ENCODE data around the gene MON1A. TPM values are rescaled to one million over a fixed set of nuclear protein-coding genes. Genes with fewer than 3 reads are reported as not detected.
A peak's percentile ranks its signal among the peaks of the same experiment; 100 is the strongest.

The MON1A gene
- total RNA-seq, 1 donor from 2014 or later, result 12.4 TPM

DNA sequence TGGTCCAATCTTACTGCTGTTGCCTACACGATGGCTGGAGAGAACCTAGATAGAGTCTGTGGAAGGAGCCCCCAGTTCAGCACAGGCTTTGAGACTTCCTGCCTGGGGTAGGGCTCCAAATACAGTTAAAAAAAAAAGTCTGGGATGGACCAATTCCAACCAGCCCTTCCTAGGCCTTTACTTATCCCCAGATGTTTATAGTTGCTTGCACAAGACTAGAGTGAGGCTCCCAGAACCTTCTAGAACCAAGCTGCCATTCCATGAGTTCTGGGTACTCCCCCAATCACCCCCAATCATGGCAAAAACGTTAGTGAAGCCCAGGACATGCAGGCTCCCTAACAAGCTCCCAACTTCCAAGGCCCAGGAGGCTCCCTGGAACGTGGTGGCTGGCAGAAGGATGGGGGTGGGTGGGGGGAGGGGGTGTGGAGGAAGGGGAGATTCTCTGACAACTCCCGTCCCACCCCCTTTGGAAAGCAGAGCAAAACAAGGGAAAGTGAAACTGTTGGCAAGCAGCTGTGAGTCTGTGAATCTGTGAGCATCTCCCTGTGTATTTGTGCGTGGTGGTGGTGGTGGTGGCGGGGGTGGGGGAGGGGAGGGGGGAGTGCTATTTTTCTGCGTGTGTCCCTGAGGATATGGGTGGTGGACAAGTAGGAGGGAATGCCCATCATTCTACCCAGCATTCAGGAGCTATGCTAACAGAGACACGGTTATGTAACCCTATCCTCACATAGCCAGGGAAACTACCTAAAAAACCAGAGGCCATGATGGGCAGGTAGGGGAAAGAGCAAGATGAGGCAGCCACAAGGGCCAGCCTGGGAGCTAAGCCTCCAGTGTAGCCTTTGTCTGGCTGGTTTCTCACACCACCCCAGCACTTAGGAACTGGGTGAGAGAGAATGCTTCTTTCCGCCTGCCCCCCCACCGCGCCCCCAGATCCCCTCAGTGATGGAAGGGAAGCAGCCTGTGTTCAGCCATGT lies 28.0 kb downstream of the MON1A start:
- Histone ChIP-seq H3K4me2 (ENCODE audit: low read length) (no peak overlapping the region), H4K20me1 (ENCODE audit: insufficient read depth, low read length) (no peaks in the 10 kb centered on the region), H3K4me1 (ENCODE audit: insufficient read depth, low read length) (peaks cover 15% of the 10 kb centered on the region), H3K9me3 (ENCODE audit: insufficient read depth, low read depth, low read length) (no peaks in the 10 kb centered on the region), H3K36me3 (ENCODE audit: insufficient read depth, low read length) (no peaks in the 10 kb centered on the region), H3K9ac (ENCODE audit: low read length) (no peak overlapping the region), H3K4me3 (ENCODE audit: insufficient read depth, low read depth, low read length) (no peak overlapping the region), H3K79me2 (ENCODE audit: insufficient read depth, low read length) (no peaks in the 10 kb centered on the region), H3K27ac (ENCODE audit: low read depth, low read length) (no peak overlapping the region), H2AFZ (ENCODE audit: low read depth, low read length) (no peak overlapping the region), H3K27me3 (ENCODE audit: insufficient read depth, low read length) (no peaks in the 10 kb centered on the region)
- peaks cover 3% of the 10 kb centered on the region for H3K9me3 Mint-ChIP-seq (ENCODE audit: unreplicated experiment)
- FAIRE-seq (no peak), DNase-seq (ENCODE audit: low read depth) (no peak)
- TF ChIP-seq, protein P1, sequence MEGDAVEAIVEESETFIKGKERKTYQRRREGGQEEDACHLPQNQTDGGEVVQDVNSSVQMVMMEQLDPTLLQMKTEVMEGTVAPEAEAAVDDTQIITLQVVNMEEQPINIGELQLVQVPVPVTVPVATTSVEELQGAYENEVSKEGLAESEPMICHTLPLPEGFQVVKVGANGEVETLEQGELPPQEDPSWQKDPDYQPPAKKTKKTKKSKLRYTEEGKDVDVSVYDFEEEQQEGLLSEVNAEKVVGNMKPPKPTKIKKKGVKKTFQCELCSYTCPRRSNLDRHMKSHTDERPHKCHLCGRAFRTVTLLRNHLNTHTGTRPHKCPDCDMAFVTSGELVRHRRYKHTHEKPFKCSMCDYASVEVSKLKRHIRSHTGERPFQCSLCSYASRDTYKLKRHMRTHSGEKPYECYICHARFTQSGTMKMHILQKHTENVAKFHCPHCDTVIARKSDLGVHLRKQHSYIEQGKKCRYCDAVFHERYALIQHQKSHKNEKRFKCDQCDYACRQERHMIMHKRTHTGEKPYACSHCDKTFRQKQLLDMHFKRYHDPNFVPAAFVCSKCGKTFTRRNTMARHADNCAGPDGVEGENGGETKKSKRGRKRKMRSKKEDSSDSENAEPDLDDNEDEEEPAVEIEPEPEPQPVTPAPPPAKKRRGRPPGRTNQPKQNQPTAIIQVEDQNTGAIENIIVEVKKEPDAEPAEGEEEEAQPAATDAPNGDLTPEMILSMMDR (IDR thresholded peaks at IDR 0.05; ENCODE audit: insufficient read depth, low read depth, low read length), result no peak
- TF ChIP-seq EZH2 (IDR thresholded peaks at IDR 0.05; ENCODE audit: insufficient read depth, low read length), result no peak
- H3K4me3 Mint-ChIP-seq (ENCODE audit: unreplicated experiment), result no peak overlapping the region
- peaks cover 3% of the 10 kb centered on the region for H3K36me3 Mint-ChIP-seq (ENCODE audit: low read depth, unreplicated experiment)
- H3K4me1 Mint-ChIP-seq (ENCODE audit: low read depth, unreplicated experiment), result peaks cover 6% of the 10 kb centered on the region
- H3K27ac Mint-ChIP-seq (ENCODE audit: unreplicated experiment), result no peak overlapping the region
- peaks cover 11% of the 10 kb centered on the region for H3K27me3 Mint-ChIP-seq (ENCODE audit: low read depth, unreplicated experiment)

DNA sequence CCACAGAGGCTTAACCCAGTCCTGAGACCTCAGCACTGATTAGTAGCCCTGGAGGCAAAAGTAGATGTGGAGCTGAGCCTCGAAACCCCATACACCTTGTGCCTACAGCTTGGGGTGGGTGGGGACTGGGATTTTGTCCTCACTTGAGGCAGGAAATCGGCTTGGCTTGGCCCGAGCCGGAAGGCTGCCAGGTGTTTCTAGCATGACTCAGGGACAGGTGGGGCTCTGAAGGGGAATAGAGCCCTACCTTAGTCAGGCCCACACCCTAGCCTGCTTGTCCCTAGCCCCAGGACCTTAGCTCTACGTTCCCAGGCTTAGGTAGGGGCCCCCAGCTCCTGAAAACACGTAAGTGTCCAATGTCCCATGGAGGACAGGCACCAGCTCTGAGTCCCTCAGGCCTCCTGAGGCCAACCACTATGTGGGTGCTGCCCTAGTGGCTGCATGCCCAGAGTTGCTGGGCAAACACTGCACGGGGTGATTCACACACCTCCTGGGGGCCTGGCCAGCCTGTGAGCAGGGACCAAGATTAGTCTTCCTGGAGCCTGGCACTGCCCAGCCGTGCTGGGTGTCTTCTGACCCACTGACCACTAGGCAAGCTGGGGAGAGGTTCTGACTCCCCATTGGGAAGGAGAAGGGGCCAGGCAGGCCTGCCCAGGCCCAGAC lies 29.0 kb downstream of the MON1A start:
- no peak overlapping the region for H3K27ac Mint-ChIP-seq (ENCODE audit: unreplicated experiment)
- Histone ChIP-seq H3K36me3 (ENCODE audit: insufficient read depth, low read length) (no peaks in the 10 kb centered on the region), H3K27me3 (ENCODE audit: insufficient read depth, low read length) (no peaks in the 10 kb centered on the region), H3K9ac (ENCODE audit: low read length) (no peak overlapping the region), H3K9me3 (ENCODE audit: insufficient read depth, low read depth, low read length) (no peaks in the 10 kb centered on the region), H3K4me1 (ENCODE audit: insufficient read depth, low read length) (peaks cover 8% of the 10 kb centered on the region), H3K79me2 (ENCODE audit: insufficient read depth, low read length) (no peaks in the 10 kb centered on the region), H2AFZ (ENCODE audit: low read depth, low read length) (no peak overlapping the region), H4K20me1 (ENCODE audit: insufficient read depth, low read length) (no peaks in the 10 kb centered on the region), H3K4me2 (ENCODE audit: low read length) (no peak overlapping the region), H3K27ac (ENCODE audit: low read depth, low read length) (no peak overlapping the region), H3K4me3 (ENCODE audit: insufficient read depth, low read depth, low read length) (no peak overlapping the region)
- H3K4me3 Mint-ChIP-seq (ENCODE audit: unreplicated experiment), result no peak overlapping the region
- peaks cover 3% of the 10 kb centered on the region for H3K9me3 Mint-ChIP-seq (ENCODE audit: unreplicated experiment)
- peaks cover 3% of the 10 kb centered on the region for H3K36me3 Mint-ChIP-seq (ENCODE audit: low read depth, unreplicated experiment)
- no peak for TF ChIP-seq EZH2 (IDR thresholded peaks at IDR 0.05; ENCODE audit: insufficient read depth, low read length)
- TF ChIP-seq, protein P1 (IDR thresholded peaks at IDR 0.05; ENCODE audit: insufficient read depth, low read depth, low read length), result no peak
- peaks cover under 1% of the 10 kb centered on the region for H3K4me1 Mint-ChIP-seq (ENCODE audit: low read depth, unreplicated experiment)
- no peak for FAIRE-seq
- peaks cover 13% of the 10 kb centered on the region for H3K27me3 Mint-ChIP-seq (ENCODE audit: low read depth, unreplicated experiment)
- DNase-seq (ENCODE audit: low read depth), result peak; percentile 26
